Spleen (tissue), 11 donors: ENCODE results near the gene SMARCAD1. TPM values are rescaled to one million over a fixed set of nuclear protein-coding genes. Genes with fewer than 3 reads are reported as not detected.

Experiments
- DNase-seq: peaks from one replicate; pipeline ENCODE4 v3.0.0-alpha.2; 2020
- H3K27ac ChIP-seq, 8 donors: fragments of 200-600 bp; sonication (generic) in 7 of 8; 1 replicate in 4 of 8; 2 replicates in 4 of 8; pipeline versions ENCODE4 v1.5.0 to v1.8.0; 2016 to 2021; ENCODE audit warnings: inconsistent platforms in 4 of 8, mild to moderate bottlenecking in 4 of 8, moderate library complexity in 1 of 8
- H3K27me3 ChIP-seq, 7 donors: fragments of 200-600 bp; sonication (generic) in 6 of 7; replicated peaks in 1 of 7; 1 replicate in 4 of 7; 2 replicates in 3 of 7; pipeline versions ENCODE4 v1.5.0 to v1.8.0; 2016 to 2021; ENCODE audit warnings: inconsistent platforms in 3 of 7, mild to moderate bottlenecking in 1 of 7
- H3K36me3 ChIP-seq, 6 donors: fragments of 200-600 bp; sonication (generic) in 5 of 6; 1 replicate in 4 of 6; 2 replicates in 2 of 6; pipeline versions ENCODE4 v1.5.0 to v1.8.0; 2016 to 2021; ENCODE audit warnings: inconsistent platforms in 2 of 6
- H3K4me1 ChIP-seq, 6 donors: fragments of 200-600 bp; sonication (generic) in 5 of 6; 1 replicate in 3 of 6; 2 replicates in 3 of 6; pipeline versions ENCODE4 v1.5.0 to v1.8.0; 2016 to 2021; ENCODE audit warnings: inconsistent platforms in 3 of 6
- H3K4me3 ChIP-seq, 8 donors: fragments of 200-600 bp; sonication (generic) in 7 of 8; 1 replicate in 4 of 8; 2 replicates in 4 of 8; pipeline versions ENCODE4 v1.5.0 to v1.8.0; 2016 to 2021; ENCODE audit warnings: inconsistent platforms in 4 of 8, mild to moderate bottlenecking in 4 of 8, moderate library complexity in 2 of 8
- H3K9me3 ChIP-seq, 8 donors: fragments of 200-600 bp; sonication (generic) in 7 of 8; 1 replicate in 4 of 8; 2 replicates in 4 of 8; pipeline versions ENCODE4 v1.5.0 to v1.8.0; 2016 to 2021; ENCODE audit warnings: inconsistent platforms in 4 of 8
- POLR2A ChIP-seq, 3 donors: fragments of 450-650 bp; IDR thresholded peaks; one replicate each; pipeline ENCODE4 v1.5.1; 2017; ENCODE audit warnings: antibody characterized with exemption in 3 of 3, mild to moderate bottlenecking in 1 of 3
- POLR2AphosphoS5 ChIP-seq, 3 donors: sonication (generic); formaldehyde crosslinking; IDR thresholded peaks; one replicate each; pipeline ENCODE4 v1.5.1; 2017; ENCODE audit warnings: antibody characterized with exemption in 3 of 3
- WGBS, 5 donors: extraction: QIAGEN DNeasy Blood & Tissue Kit in 3 of 5; methylation state at CpG; one replicate each; pipeline versions ENCODE4 v1.1.5 to v1.1.7; 2013 to 2018; 5-methylcytosine and 5-hydroxymethylcytosine counted together
- intact Hi-C: fragments of 100-400 bp; cut with DNase I; formaldehyde crosslinking; loops from one replicate; pipeline ENCODE4 v1.15.0; 2023; ENCODE audit warnings: low total_unique reads
- polyA plus RNA-seq, 3 donors: library from polyadenylated mRNA; stranded (reverse); fragments of 200-250 nt; gene quantifications; one replicate each; pipeline ENCODE4 v1.2.1, GENCODE V29; 2013
- total RNA-seq, 7 donors: library from RNA; depleted of rRNA in 3 of 7; stranded (reverse); fragments of >200 nt in 3 of 7; fragmentation: NEBNext Ultra II Directional in 4 of 7; extraction: Animal tissue kit (Norgen Biotek cat#: 25700) in 4 of 7; gene quantifications; one replicate each; pipeline versions ENCODE4 v1.1.0 to v1.2.1, GENCODE V29; 2016 to 2021
- TF ChIP-seq, protein P1 (sequence below), 11 experiments: fragments of 200-600 bp in 7 of 11; fragments of 450-650 bp in 4 of 11; sonication (generic) in 4 of 11; IDR thresholded peaks in 8 of 11; conservative IDR thresholded peaks in 3 of 11; 1 replicate in 7 of 11; 2 replicates in 4 of 11; pipeline versions ENCODE4 v1.4.0 to v1.8.0; 2016 to 2021; ENCODE audit warnings: antibody characterized with exemption in 11 of 11, inconsistent platforms in 4 of 11, mild to moderate bottlenecking in 1 of 11
- donor health status: healthy with polysubstance abuse.
- donor health status: DM: no; HTN: no; CAD: no; lungs with moderate emphysema.
- donor health status: DM: no; HTN: no; CAD: no.
- donor health status: Bipolar disorder and iron deficiency.
- donor health status: healthy.
- donor health status: DM: no; HTN: no; CAD: no.
- donor health status: DM: yes; HTN: yes; CAD: no.

The SMARCAD1 gene
- total and polyA plus RNA-seq, 10 donors: 8.5 to 34.9 (median 25.5) TPM

DNA sequence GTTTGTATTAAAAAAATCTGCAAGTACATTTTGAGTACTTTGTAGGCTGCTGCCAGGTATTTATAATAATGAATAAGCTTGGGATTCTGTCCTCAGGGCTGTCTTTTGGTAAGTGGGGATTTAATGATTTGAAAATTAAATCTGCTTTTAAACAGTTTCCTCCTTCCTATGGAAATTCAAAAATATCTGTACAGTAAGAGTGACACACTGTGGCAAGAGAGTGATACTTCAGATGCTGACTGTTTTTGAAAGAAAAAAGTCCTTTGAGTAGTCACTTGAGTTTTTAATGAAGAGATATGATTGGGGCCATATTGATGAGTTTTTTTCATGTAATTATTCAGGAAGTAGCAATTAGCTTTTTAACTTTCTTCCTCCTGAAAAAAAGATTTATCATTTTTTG is 49.2 kb downstream of the SMARCAD1 start:
- Histone ChIP-seq H3K4me3 (no peak overlapping the region), H3K36me3 (peaks cover 0 to 62% (median 13%) of the 10 kb centered on the region in 6 donors), H3K9me3 (no peaks in the 10 kb centered on the region), H3K4me1 (no peaks in the 10 kb centered on the region), H3K27me3 (no peaks in the 10 kb centered on the region), H3K27ac (no peak overlapping the region)
- intact Hi-C loops: no loop called here
- TF ChIP-seq, protein P1, sequence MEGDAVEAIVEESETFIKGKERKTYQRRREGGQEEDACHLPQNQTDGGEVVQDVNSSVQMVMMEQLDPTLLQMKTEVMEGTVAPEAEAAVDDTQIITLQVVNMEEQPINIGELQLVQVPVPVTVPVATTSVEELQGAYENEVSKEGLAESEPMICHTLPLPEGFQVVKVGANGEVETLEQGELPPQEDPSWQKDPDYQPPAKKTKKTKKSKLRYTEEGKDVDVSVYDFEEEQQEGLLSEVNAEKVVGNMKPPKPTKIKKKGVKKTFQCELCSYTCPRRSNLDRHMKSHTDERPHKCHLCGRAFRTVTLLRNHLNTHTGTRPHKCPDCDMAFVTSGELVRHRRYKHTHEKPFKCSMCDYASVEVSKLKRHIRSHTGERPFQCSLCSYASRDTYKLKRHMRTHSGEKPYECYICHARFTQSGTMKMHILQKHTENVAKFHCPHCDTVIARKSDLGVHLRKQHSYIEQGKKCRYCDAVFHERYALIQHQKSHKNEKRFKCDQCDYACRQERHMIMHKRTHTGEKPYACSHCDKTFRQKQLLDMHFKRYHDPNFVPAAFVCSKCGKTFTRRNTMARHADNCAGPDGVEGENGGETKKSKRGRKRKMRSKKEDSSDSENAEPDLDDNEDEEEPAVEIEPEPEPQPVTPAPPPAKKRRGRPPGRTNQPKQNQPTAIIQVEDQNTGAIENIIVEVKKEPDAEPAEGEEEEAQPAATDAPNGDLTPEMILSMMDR (IDR thresholded peaks at IDR 0.05 in 8 of 11, conservative IDR thresholded peaks at IDR 0.05 in 3 of 11): peak in 2 of 11 experiments; percentile 13 to 15
- TF ChIP-seq POLR2AphosphoS5 (IDR thresholded peaks at IDR 0.05): no peak
- no peak for TF ChIP-seq POLR2A (IDR thresholded peaks at IDR 0.05)
- DNase-seq: no peak

DNA sequence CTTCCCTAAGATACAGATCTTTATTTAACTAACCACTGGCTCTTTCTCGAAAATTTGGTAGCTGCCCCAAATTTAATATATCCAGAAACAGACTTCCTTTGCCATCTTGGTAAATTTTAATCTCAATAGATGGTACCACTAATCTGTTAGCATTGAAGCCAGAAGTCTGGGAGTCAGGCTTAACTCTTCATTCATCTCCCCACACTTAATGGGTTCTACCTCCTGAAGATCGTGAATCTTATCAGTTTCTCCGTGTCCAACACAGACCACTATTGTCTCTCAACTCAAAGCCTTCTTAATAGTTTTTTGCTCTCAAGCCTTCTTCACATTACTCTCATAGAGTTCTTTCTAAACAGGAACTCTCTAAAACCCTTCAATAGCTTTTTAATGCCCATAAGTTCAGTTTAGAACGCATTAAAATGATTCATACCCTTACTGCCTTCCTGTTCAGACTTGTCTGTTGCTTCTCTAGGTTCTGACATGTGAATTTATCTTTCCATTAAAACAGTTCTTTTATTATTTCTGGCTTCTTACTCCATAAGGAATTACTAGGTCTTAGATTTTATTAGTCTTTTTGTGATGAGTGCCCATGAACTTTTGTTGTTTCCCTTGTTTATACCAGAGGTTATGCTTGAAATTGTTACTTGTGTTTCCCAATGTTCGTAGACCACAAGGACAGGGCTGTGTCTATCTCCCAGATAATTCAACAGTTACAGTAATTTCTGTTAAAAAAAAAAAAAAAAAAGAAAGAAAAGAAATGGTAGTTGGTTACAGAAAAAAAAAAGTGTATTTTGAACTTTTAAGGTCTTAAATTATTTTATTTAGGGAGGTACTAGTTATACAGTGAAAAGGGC is 54.7 kb downstream of the SMARCAD1 start:
- WGBS, 5 donors: 89 to 93% (median 91%) methylated on average over 5 of the region's 5 CpGs
- H3K4me1 ChIP-seq: no peaks in the 10 kb centered on the region
- H3K4me3 ChIP-seq: no peak overlapping the region
- H3K36me3 ChIP-seq: peaks cover 0 to 62% (median 7%) of the 10 kb centered on the region in 6 donors
- no peaks in the 10 kb centered on the region for H3K27me3 ChIP-seq
- no peaks in the 10 kb centered on the region for H3K9me3 ChIP-seq
- DNase-seq: no peak
- H3K27ac ChIP-seq: no peak overlapping the region
- TF ChIP-seq POLR2A (IDR thresholded peaks at IDR 0.05) (no peak), POLR2AphosphoS5 (IDR thresholded peaks at IDR 0.05) (no peak)
- TF ChIP-seq, protein P1 (IDR thresholded peaks at IDR 0.05 in 8 of 11, conservative IDR thresholded peaks at IDR 0.05 in 3 of 11): no peak
- intact Hi-C loops: no loop called here

DNA sequence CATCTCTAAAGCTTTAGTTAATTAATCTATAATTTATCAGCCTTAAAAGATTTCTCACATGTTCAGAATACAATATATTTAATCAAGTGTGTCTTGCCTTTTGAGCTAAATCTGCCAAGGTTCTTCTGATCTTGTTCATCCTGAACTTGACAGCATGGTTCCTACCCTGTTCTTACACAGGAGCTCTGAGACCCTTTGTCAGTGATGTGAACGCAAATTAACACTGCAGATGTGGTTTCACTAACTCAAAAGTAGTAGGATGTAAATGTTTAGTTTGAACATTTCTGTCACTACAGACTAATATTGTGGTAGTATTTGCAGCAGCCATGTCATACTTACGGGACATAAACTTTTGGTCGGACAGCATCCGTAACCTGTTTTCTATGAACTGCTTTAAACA is 59.4 kb downstream of the SMARCAD1 start:
- intact Hi-C loops: no loop called here
- Histone ChIP-seq H3K4me1 (no peaks in the 10 kb centered on the region), H3K36me3 (peaks cover 0 to 65% (median 23%) of the 10 kb centered on the region in 6 donors), H3K9me3 (no peaks in the 10 kb centered on the region), H3K27me3 (no peaks in the 10 kb centered on the region), H3K4me3 (no peak overlapping the region), H3K27ac (no peak overlapping the region)
- 96 to 99% (median 97%) methylated on average over 4 of the region's 4 CpGs for WGBS, 5 donors
- DNase-seq: no peak
- TF ChIP-seq, protein P1 (IDR thresholded peaks at IDR 0.05 in 8 of 11, conservative IDR thresholded peaks at IDR 0.05 in 3 of 11): no peak
- TF ChIP-seq POLR2AphosphoS5 (IDR thresholded peaks at IDR 0.05): no peak
- TF ChIP-seq POLR2A (IDR thresholded peaks at IDR 0.05): no peak

DNA sequence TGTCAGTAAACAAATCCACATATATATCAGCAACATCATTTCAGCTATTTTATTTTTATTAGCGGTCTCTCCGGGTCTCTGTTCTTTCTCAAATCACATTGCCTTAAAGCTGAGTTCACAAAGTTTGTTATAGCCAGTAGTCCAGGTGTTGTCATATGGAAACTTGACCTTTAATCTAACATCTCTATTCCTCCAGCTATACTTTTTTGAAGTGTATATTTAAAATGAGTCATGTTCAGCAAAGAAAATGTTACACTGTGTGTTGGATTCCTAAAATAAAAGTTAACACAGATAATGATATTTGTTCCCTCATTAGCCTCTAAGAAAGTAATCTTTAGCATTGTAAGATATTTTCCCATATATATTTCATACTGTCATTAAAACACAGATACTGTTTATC is 63.6 kb downstream of the SMARCAD1 start:
- no peak overlapping the region for H3K27ac ChIP-seq
- no peaks in the 10 kb centered on the region for H3K4me1 ChIP-seq
- intact Hi-C loops: no loop called here
- TF ChIP-seq, protein P1 (IDR thresholded peaks at IDR 0.05 in 8 of 11, conservative IDR thresholded peaks at IDR 0.05 in 3 of 11): no peak
- TF ChIP-seq POLR2AphosphoS5 (IDR thresholded peaks at IDR 0.05): no peak
- TF ChIP-seq POLR2A (IDR thresholded peaks at IDR 0.05): no peak
- H3K4me3 ChIP-seq: no peak overlapping the region
- WGBS, 5 donors: 47 to 95% (median 77%) methylated on average over 2 of the region's 2 CpGs
- H3K27me3 ChIP-seq: no peaks in the 10 kb centered on the region
- no peak for DNase-seq
- peaks cover 0 to 85% (median 46%) of the 10 kb centered on the region in 6 donors for H3K36me3 ChIP-seq
- H3K9me3 ChIP-seq: no peaks in the 10 kb centered on the region
